Thyroid gland (tissue), 4 donors: ENCODE measurements around the gene EFNA4.

Experiments used
- POLR2A ChIP-seq, 2 donors: fragments of 450-650 bp; IDR thresholded peaks; one replicate each; pipeline ENCODE4 v1.6.1; 2017; ENCODE audit warnings: antibody characterized with exemption in 2 of 2, mild to moderate bottlenecking in 2 of 2, moderate library complexity in 1 of 2
- TF ChIP-seq, protein P1 (sequence below), 6 experiments: fragments of 200-600 bp in 3 of 6; fragments of 450-650 bp in 3 of 6; sonication (generic) in 3 of 6; IDR thresholded peaks; one replicate each; pipeline ENCODE4 v1.5.1; 2016 to 2019; ENCODE audit warnings: antibody characterized with exemption in 6 of 6, mild to moderate bottlenecking in 2 of 6, inconsistent platforms in 1 of 6, moderate library complexity in 1 of 6

- TF ChIP-seq, protein P1, sequence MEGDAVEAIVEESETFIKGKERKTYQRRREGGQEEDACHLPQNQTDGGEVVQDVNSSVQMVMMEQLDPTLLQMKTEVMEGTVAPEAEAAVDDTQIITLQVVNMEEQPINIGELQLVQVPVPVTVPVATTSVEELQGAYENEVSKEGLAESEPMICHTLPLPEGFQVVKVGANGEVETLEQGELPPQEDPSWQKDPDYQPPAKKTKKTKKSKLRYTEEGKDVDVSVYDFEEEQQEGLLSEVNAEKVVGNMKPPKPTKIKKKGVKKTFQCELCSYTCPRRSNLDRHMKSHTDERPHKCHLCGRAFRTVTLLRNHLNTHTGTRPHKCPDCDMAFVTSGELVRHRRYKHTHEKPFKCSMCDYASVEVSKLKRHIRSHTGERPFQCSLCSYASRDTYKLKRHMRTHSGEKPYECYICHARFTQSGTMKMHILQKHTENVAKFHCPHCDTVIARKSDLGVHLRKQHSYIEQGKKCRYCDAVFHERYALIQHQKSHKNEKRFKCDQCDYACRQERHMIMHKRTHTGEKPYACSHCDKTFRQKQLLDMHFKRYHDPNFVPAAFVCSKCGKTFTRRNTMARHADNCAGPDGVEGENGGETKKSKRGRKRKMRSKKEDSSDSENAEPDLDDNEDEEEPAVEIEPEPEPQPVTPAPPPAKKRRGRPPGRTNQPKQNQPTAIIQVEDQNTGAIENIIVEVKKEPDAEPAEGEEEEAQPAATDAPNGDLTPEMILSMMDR (IDR thresholded peaks at IDR 0.05) = no peak
- peak in 1 of 2 donors; percentile 77 for TF ChIP-seq POLR2A (IDR thresholded peaks at IDR 0.05)
These were observed at the start of gene EFNA4 for GRCh38 chr1:155063550-155064110.
